Colonic mucosa (tissue), 4 donors: ENCODE measurements around the gene DROSHA. TPM values are rescaled to one million over a fixed set of nuclear protein-coding genes. Genes with fewer than 3 reads are reported as not detected.

Experiments used
- DNase-seq: peaks from one replicate; pipeline ENCODE4 v3.0.0-alpha.2; 2020
- H3K27ac ChIP-seq: fragments of 200-600 bp; one replicate; pipeline ENCODE4 v1.8.0; 2021
- H3K27me3 ChIP-seq: fragments of 200-600 bp; one replicate; pipeline ENCODE4 v1.8.0; 2021
- H3K36me3 ChIP-seq: fragments of 200-600 bp; one replicate; pipeline ENCODE4 v1.8.0; 2021
- H3K4me1 ChIP-seq: fragments of 200-600 bp; one replicate; pipeline ENCODE4 v1.8.0; 2021; ENCODE audit warnings: mild to moderate bottlenecking
- H3K4me3 ChIP-seq: fragments of 200-600 bp; one replicate; pipeline ENCODE4 v1.8.0; 2021
- H3K9ac ChIP-seq, 2 donors: one replicate each; pipeline ENCODE4 v1.7.0; 2013; ENCODE audit warnings: control low read depth in 2 of 2, low read depth in 2 of 2, low read length in 2 of 2
- H3K9me3 ChIP-seq: fragments of 200-600 bp; one replicate; pipeline ENCODE4 v1.8.0; 2021
- intact Hi-C: fragments of 100-400 bp; cut with DNase I; formaldehyde crosslinking; loops from one replicate; pipeline ENCODE4 v1.14.1; 2022
- total RNA-seq, 2 donors: library from RNA; stranded (reverse); fragmentation: NEBNext Ultra II Directional in 1 of 2; extraction: Animal tissue kit (Norgen Biotek cat#: 25700) in 1 of 2; gene quantifications; one replicate each; pipeline ENCODE4 v1.2.1, GENCODE V29; 2021
- TF ChIP-seq, protein P1 (sequence below): fragments of 200-600 bp; IDR thresholded peaks from one replicate; pipeline ENCODE4 v1.8.0; 2022; ENCODE audit warnings: antibody characterized with exemption, mild to moderate bottlenecking
- donor health status: healthy.
- donor health status: DM: no; HTN: no; CAD: no.
- donor health status: DM: no; HTN: no; CAD: no.

Gene DROSHA
- total RNA-seq, 2 donors from 2014 or later, result 49.2 to 61.6 TPM

DNA sequence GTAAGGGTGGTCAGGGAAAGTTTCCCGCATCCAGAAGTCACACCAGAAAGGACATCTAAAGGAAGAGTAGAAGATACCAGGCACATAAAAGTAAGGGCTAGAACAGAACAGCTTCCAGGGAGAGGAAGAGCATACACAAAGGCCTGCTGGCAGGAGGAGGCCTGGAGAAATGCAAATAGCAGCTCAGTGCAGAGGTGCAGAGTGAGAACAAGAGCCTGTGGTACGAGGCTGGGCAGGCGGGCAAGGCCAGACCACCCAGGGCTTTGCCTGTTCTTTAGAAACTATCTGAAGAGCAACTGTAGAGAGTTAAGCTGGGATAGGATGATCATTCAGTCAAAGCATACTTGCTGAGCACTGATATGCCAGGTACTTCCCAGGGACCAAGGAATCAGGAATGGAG lies 115.3 kb downstream of the DROSHA start:
- no peaks in the 10 kb centered on the region for H3K9me3 ChIP-seq
- DNase-seq, result no peak
- H3K36me3 ChIP-seq, result peaks cover 7% of the 10 kb centered on the region
- intact Hi-C loops, result no loop called here
- no peak overlapping the region for H3K4me3 ChIP-seq
- H3K27ac ChIP-seq, result no peak overlapping the region
- TF ChIP-seq, protein P1, sequence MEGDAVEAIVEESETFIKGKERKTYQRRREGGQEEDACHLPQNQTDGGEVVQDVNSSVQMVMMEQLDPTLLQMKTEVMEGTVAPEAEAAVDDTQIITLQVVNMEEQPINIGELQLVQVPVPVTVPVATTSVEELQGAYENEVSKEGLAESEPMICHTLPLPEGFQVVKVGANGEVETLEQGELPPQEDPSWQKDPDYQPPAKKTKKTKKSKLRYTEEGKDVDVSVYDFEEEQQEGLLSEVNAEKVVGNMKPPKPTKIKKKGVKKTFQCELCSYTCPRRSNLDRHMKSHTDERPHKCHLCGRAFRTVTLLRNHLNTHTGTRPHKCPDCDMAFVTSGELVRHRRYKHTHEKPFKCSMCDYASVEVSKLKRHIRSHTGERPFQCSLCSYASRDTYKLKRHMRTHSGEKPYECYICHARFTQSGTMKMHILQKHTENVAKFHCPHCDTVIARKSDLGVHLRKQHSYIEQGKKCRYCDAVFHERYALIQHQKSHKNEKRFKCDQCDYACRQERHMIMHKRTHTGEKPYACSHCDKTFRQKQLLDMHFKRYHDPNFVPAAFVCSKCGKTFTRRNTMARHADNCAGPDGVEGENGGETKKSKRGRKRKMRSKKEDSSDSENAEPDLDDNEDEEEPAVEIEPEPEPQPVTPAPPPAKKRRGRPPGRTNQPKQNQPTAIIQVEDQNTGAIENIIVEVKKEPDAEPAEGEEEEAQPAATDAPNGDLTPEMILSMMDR, result no peak
- H3K27me3 ChIP-seq, result no peaks in the 10 kb centered on the region
- no peak overlapping the region for H3K9ac ChIP-seq
- H3K4me1 ChIP-seq, result no peaks in the 10 kb centered on the region

DNA sequence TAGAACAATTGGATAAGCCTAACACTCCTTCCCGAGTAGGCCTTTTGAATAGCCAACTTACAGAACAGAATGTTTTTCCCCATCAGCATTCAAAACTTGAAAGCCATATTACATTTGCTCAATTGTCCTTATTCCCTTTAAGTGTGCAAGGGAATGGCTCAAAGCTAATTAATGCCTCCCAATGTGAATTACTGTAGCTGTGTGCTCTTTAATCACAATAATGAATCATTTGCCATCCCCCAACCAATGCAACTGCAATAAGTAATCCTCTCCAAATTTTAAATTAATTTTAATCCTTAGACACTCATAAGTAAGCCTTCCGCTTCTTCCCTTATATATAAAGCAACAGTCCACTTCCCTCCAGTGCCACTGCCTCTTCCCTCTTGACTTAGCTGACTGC lies 115.9 kb downstream of the DROSHA start:
- Histone ChIP-seq H3K9ac (no peak overlapping the region), H3K27ac (no peak overlapping the region), H3K4me1 (no peaks in the 10 kb centered on the region), H3K27me3 (no peaks in the 10 kb centered on the region), H3K9me3 (no peaks in the 10 kb centered on the region), H3K4me3 (no peak overlapping the region), H3K36me3 (peaks cover 7% of the 10 kb centered on the region)
- TF ChIP-seq, protein P1, result no peak
- DNase-seq, result no peak
- intact Hi-C loops, result no loop called here

DNA sequence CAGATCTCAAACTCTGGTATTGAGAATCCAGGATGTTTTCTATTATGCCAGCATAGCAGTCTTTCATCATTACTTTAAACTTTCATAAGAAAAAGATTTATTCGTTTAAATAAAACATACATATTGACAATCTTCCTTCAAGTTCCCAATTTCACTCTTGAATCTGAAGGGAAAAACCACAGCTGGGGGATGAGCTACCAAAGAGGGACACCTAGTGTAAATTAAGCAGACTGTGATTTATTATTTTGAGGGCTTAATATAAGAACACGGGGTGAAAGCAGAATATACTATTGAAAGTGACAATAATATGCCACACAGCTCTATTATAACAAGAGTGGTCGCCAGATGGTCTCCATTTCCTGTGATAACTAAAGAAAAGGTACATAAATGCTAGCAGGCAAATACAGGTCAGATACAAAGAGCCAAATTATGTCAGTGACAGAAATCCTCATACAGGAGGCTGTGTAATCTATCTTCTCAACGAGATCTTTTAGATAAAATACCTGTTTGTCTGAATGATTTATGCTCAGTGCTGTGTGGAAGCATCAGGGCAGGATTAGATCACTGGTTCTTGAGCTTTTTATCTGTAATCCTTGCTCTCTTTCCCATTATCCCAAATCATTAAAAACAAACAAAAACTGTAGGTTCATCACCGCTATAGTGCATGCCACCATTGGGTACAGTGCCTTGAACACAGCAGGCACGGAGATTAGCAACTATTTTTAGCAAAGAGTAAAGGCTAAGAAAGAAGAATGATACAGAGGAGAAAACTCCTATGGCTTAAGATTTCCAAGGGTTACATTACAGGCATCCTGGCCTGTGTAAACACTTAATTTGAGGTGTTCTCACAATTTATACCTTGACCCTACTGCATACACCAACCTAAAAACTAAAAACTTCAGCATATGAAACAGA lies 116.6 kb downstream of the DROSHA start:
- H3K4me1 ChIP-seq, result no peaks in the 10 kb centered on the region
- H3K27ac ChIP-seq, result no peak overlapping the region
- H3K9ac ChIP-seq, result no peak overlapping the region
- no peaks in the 10 kb centered on the region for H3K27me3 ChIP-seq
- TF ChIP-seq, protein P1, result no peak
- intact Hi-C loops, result no loop called here
- H3K36me3 ChIP-seq, result peaks cover 6% of the 10 kb centered on the region
- H3K9me3 ChIP-seq, result no peaks in the 10 kb centered on the region
- DNase-seq, result no peak
- H3K4me3 ChIP-seq, result no peak overlapping the region

DNA sequence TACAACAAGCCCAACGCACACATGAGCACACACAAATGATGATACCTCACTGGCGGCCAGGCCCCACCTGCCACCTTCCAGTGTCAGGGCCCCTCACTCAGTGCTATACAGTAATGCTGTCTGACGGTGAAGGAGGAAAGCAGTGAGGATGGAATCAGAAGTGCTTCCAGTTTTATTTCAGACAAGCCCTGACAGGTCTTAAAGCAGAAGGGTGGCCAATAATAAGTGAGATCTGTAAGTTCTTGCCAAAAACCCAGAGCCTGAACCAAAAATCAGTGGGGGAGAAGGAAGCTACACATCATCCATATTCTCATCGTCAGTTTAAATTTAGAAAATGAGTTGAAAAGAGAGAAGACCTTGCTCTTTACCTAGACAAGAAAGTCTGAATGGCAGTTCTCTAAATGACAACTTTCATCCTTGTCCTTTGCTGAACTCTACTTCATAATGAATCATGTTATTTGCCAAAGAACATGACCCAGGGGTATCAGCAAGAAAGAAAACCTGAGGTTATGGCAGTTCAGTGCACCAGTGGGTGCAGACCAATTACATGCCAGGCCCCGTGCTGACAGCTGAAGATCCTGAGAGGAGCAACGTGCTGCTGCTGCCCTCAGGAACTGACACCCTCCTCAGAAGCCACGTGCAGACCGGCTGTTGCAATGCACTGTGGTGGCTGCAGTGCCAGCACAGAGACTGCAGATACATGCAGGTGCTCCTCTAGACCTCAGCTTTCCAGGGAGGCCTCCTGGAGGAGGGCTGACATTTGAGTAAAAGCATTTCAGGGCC lies 118.7 kb downstream of the DROSHA start:
- Histone ChIP-seq H3K4me1 (no peaks in the 10 kb centered on the region), H3K27ac (no peak overlapping the region), H3K9ac (no peak overlapping the region), H3K27me3 (no peaks in the 10 kb centered on the region), H3K36me3 (no peaks in the 10 kb centered on the region), H3K4me3 (no peak overlapping the region), H3K9me3 (no peaks in the 10 kb centered on the region)
- TF ChIP-seq, protein P1, result no peak
- intact Hi-C loops, result no loop called here
- DNase-seq, result no peak

DNA sequence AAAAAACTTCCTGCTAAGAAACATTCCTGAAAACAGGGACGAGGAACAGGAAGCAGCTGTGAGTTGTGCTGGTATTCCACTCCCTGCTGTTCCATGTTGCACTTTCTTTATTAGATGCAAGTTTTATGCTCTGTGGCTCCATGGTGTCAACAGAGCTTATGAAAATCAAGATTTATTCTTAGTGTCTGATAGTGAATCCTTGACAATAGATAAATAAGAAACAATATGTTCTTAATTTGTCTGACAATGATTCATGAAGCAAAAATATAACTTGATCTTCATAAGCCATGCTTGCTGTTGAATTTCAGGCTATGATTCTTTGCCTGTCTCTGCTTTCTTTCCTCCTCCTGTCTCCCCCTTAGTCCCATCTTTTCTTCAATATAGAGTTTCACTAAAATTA lies 119.6 kb downstream of the DROSHA start:
- no peak overlapping the region for H3K9ac ChIP-seq
- intact Hi-C loops, result no loop called here
- H3K36me3 ChIP-seq, result no peaks in the 10 kb centered on the region
- no peak for DNase-seq
- H3K4me3 ChIP-seq, result no peak overlapping the region
- no peak overlapping the region for H3K27ac ChIP-seq
- H3K4me1 ChIP-seq, result no peaks in the 10 kb centered on the region
- TF ChIP-seq, protein P1, result no peak
- H3K27me3 ChIP-seq, result no peaks in the 10 kb centered on the region
- no peaks in the 10 kb centered on the region for H3K9me3 ChIP-seq
